HG03342 (cell line): Measurements from ENCODE around the gene PTPN20.
"Not testable (repeated sequence)": the region's sequence is repeated elsewhere in the genome, so short reads cannot be mapped to it uniquely, and the experiment has no call there.

ENCODE experiments used
- ATAC-seq: cut with Tn5 transposase; IDR thresholded peaks from one replicate; pipeline ENCODE4 v1.9.1; 2021; ENCODE audit warnings: mild to moderate bottlenecking, moderate library complexity; ENCODE audit not compliant: unreplicated experiment

PTPN20 gene

DNA sequence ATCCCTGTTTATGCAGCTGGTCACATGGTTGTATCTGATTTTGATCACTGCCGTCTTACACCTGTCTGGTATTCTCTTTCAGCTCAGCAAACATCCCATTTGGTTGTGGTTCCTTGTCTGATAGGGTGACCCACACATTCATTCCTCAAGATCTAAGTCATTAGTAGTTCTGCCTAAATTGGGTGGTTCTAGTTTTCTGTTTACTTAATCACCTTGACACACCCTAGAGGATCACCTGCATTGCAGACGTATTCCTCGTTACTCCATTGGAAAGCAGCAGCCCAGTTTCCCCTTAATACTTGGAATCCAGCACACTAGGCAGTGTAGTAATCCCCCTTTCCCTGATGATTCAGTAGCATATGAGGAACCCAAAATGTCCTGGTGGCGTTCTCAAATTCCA, 41.3 kb downstream of the PTPN20 start:
- ATAC-seq: not testable (repeated sequence)

GRCh38 chr10:46960742-46961141, 49.5 kb downstream of the PTPN20 start:
- ATAC-seq: not testable (repeated sequence)

- not testable (repeated sequence) for ATAC-seq
Measured at GRCh38 chr10:46963356-46963755, 52.1 kb downstream of the PTPN20 start.

GRCh38 chr10:46967013-46967412, 55.8 kb downstream of the PTPN20 start:
- not testable (repeated sequence) for ATAC-seq

GRCh38 chr10:46980223-46980622, 69.0 kb downstream of the PTPN20 start:
- not testable (repeated sequence) for ATAC-seq

- peak; percentile 95 for ATAC-seq
Measured at GRCh38 chr10:46987233-46987924, 76.2 kb downstream of the PTPN20 start.

DNA sequence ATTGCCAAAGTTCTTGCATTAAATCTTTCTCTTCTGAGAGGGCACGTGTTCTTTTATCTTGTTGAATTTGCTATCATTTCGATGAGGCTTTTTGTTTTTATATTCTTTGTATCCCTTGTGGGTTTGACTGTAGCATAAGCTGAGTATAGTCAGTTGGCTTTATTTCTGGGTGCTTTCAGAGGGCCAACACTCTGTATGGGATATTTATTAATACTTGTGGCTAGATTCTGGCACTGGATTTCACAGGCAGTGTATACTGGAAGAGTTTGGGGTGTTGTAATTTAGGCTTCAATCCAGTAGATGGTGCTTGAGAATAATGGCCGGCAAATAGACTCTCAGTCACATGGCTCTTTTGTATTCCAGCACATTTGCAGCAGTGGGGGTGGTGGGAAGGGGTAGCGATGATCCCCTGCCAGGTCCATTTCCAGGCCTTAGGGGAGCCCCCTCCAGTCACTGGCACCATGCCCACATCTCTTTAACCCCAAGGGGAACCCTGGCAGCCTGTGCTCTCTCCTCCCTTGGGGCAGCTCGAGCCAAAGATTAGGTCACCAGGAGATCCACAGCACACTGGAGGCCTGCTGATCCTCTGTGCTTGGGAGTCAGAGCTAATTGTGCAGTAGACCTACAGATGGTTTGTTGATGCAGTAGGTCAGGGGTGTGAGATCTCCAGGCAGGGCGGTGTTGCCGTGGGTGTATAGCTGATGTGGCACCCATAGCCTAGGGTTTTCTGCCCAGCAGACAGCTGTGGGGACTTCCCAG, 81.8 kb downstream of the PTPN20 start:
- ATAC-seq: no peak

- ATAC-seq: no peak
Measured at GRCh38 chr10:46995234-46995633, 84.0 kb downstream of the PTPN20 start.

DNA sequence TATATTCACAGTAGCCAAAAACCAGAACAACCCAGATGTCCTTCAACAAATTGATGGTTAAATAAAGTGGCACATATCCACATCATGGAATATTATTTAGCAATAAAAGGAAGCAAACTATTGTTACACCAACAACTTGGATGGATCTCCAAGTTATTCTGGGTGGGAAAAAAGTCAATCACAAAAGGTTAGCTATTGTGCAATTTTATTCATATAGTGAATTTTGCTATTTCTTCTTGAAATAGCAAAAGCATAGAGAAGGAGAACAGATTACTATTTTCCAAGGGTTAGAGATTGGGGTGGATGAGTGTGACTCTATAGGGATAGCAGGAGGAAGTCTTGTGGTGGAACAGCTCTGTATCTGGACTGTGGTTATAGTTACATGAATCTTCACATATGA, 87.0 kb downstream of the PTPN20 start:
- no peak for ATAC-seq

DNA sequence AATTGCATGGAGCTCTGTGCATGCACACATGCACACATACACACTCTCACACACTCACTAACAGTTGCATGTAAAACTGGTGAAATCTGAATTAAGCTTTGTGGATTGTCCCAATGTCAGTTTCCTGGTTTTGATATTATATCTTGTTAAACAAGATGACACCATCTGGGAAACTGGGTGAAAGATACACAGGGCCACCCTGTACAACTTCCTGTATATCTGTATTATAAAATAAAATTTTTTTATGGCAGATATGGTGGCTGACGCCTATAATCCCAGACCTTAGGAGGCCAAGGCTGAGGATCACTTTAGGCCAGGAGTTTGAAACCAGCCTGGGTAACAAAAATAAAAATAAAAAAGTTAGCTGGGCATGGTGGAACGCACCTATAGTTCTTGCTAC, 87.4 kb downstream of the PTPN20 start:
- no peak for ATAC-seq

DNA sequence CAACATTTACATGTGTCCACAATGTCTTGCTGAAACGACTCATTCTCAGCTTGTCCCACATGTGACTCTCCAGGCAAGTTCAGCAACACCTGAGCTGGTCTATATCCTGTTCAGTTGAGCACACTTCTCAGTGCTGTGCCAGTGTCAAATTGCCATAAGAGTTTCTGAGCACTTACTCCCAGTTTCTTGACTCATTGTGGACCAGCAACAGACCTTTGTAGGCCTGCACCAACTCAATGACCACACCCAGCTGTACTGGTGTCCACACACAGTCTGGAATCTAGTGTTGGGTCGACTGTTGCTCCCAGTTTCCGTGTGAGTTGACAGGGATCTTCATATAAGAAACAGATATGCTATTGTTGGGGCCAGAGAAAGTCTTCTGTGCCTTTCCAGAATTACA, 88.0 kb downstream of the PTPN20 start:
- ATAC-seq: no peak

- no peak for ATAC-seq
Measured at GRCh38 chr10:47008769-47009168, 97.5 kb downstream of the PTPN20 start.

- no peak for ATAC-seq
Measured at GRCh38 chr10:47009215-47009838, 98.1 kb downstream of the PTPN20 start.

DNA sequence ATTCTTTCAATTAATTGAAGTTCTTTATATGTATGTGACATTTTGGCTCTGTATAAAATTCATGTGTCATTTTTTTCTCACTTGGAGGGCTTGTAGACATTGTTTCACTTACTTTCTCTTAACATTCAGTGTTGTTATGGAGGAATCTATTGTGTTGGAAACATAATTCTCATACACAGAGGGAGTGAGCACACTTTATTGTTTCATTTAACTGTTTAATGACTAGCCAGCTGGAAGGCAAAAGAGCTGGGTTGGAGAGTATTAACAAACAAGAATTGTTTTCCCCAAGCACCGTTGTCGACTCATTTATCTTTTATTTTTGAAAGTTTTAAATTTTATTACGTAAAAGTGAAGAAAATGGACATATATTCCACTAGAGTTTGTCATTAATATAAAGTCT, 98.8 kb downstream of the PTPN20 start:
- no peak for ATAC-seq

- ATAC-seq: no peak
Measured at GRCh38 chr10:47012214-47012613, 101.0 kb downstream of the PTPN20 start.

DNA sequence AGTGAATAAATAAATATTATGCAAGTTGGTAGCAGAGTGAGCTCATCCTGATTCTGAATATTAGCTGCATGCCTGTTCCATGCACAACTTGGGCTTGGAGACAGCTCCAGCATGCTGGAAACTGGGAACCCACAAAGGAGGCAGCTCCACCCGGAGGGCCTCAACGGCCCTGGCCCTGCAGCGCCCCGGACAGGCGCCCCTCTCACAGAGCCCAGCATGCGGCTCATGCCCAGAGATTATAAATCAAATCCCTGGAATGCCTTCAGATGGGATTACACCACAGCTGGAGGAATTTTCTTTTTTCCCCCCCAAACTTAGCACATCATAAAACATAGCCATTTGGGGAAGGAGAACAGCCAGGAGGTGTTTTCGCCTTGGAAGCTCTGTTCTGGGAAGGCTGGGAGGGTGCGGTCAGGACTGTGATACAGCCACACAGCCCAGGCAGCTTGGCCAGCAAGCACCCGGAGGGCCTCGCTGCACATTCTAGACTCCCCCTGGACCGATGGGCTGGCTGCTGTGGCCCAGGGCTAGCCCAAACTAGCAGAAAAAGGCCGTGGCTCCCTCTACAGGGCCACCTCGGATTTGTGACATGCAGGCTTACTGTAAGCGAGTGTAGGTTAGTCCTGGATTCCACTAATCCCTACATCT, 102.4 kb downstream of the PTPN20 start:
- no peak for ATAC-seq

GRCh38 chr10:47015404-47015803, 104.2 kb downstream of the PTPN20 start:
- ATAC-seq: no peak

DNA sequence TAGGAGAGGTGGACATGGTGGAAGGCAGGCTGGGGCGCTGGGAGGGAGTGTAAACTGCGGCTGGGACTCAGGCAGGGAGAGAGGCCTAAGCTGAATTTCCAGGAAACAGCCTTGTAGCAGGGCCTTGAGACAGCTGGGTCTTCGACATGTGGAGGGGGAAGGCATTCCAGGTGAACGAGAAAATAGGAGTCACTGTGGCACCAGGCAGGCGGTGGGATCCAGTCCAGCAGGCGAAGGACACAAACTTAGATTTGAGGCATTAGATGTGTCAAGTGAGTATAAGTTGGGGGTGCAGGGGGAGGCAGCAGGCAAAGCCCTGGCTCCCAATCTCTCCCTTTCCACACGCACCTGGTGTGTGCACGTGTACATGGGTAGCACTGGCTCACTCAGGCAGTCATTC, 105.3 kb downstream of the PTPN20 start:
- ATAC-seq: no peak

GRCh38 chr10:47018026-47018735, 107.0 kb downstream of the PTPN20 start:
- no peak for ATAC-seq

GRCh38 chr10:47019155-47020145, 108.2 kb downstream of the PTPN20 start:
- ATAC-seq: no peak
